ENCODE results near the gene MRPS31.

- TF ChIP-seq POLR2A (IDR thresholded peaks at IDR 0.05; ENCODE audit: low read length) (no peak), GATA1 (IDR thresholded peaks at IDR 0.05; ENCODE audit: low read depth, low read length) (no peak)
Observed at GRCh38 chr13:40694426-40694825, 76.6 kb downstream of the MRPS31 start.
